ENCODE measurements around the gene PGS1.
"Not testable (repeated sequence)": the region's sequence is repeated elsewhere in the genome, so short reads cannot be mapped to it uniquely, and the experiment has no call there.

The PGS1 gene

DNA sequence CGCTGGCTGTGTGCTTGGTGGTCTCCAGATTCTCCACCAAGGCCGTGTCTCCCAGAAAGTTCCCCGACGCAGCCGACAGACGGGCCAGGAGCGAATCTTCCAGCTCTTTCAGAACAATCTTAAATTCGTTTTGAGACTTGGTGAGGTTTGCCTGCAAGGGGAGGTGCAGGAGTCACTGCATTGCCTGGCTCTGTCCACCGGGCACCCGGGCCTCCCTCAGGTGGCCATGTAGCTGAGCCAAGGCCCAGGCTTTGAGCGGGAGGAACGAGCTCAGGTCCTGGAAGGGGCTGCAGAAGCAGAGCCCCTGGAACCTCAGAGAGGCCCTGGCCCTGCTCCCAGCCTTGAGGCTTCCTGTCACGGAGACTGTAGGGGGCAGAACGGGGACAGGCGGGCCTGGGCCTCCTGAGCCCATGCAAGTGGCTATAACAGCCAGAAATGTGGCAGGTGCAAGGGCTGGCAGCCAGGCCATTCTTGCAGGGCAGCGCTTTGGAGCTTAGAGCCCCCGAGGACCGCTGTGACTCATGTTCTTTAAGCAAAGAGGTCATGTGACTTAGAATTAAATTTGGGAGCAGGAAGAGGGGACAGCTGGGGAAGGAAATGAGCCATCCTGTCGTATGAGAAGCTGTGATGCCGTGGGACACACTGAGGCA, 72.4 kb downstream of the PGS1 start:
- no peak for DNase-seq (ENCODE audit: low read depth)

DNA sequence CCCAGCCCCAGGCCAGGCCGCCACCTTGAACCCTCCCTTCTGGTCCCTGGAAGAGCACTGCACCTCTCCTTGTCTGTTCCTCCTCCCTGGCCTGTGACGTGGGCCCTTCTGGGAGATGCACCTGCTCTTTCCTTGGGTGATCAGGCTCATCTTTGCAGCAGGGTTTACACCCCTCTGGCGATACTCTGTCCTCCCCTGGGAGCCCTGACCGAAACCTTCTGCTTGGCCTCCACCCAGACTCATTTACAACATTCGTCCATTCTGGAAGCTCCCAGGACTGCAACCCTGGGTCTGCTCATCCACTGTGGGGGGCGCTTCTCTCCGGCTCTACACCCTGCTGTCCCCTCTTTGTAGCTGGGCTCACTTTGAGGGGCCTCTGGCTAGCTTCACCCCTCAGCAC, 73.3 kb downstream of the PGS1 start:
- no peak for DNase-seq (ENCODE audit: low read depth)

DNA sequence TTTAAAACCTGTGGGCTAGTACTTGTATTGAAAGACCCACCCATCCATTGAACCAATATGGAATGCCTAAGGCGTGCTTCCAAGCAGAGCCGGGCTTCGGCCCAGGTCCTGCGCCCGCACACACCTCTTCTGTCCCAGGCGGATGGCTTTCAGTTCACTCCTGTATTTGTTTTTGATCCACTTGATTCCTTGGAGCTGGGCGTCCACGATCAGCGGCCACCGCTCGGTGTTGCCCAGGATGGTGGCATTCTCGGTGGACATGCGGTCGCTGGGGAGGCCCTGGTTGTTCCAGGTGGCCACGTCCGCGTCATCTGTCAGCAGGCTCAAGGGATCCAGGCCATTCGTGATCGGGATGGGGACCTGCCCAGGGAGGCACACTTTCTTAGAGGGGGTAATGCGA, 75.9 kb downstream of the PGS1 start:
- no peak for DNase-seq (ENCODE audit: low read depth)

DNA sequence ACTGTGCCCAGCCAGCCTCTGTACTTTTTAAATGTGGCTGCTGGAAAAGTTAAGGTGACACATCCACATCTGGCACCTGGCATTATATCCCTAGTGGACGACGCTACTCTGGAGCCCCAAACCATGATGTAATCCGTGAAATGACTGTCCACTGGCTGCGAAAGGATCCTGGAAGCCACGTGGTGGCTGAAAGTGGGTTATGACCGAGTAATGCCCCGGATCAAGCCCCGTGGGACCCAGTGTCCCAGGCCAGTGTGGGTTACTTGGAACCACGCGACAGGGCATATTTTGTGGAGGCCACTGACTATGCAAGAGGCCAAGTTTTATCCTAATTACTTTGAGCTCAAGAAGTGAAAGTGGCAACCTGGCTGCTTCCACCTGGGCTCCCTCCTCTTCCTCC, 79.6 kb downstream of the PGS1 start:
- no peak for DNase-seq (ENCODE audit: low read depth)

DNA sequence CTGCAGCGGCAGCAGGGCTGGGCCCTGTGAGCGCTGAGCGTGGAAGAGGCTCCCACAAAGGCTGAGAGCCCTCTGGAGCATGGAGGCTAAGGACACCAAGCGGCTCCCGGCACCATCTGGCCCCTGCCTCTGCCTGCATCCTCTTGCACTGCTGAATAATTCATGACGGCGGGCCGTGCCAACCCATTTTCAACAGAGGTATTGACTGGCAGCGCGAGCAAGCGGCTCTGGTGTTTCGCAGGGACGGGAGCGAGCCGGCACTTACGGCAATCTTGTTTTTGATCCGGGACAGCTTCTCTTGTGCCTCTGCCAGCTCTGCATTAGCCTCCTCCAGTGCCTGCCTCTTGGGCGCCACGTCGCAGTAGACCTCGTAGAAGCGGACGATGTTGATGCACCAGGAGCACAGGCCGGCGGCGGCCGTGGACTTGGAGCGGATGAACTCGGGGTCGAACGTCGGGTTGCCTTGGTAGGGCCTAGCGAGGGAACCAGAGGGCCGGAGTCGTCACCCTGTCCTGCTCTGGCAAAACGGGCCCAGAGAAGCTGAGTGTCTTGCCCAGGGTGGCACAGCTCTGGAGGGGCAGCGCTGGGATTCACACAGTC, 80.4 kb downstream of the PGS1 start:
- no peak for DNase-seq (ENCODE audit: low read depth)

DNA sequence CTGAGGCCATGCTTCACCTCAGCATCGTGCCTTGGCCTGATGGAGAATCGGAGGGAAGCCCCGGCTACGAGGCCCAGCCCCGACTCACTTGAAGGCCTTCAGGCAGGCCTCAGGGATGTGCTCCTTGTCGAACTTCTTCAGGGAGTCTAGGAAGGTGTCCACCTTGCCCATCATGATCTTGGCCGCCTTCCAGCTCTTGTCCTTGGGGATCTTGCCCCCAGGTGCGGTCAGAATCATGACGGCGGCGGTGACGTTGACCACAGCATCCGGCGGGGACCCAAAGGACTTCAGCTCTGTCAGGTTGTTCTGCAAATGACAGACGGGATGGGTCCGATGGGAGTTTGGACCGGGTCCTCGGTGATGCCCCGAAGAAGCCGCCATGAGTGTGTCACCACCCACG, 81.2 kb downstream of the PGS1 start:
- no peak for DNase-seq (ENCODE audit: low read depth)

DNA sequence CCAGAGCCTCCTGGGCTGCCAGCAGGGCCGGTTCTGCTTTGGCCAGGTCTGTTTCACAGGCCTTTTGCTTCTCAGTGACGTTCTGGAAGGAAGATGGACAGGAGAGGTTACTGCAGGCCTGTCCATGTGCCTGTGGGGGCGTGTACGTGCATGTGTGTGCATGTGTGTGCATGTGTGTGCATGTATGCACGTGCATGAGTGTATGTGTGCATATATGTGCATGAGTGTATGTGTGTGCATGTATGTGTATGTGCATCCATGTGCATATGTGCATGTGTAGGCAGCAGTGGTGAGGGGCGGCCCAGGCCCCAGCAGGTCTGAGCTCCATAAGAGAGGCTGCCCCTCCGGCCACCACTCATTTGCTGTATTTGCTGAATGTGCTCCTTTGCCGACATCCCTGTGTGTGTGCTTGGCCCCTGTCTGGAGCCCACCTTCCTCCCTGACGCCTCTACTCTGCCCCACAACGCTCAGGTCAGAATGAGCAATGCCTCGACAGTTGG, 81.8 kb downstream of the PGS1 start:
- no peak for DNase-seq (ENCODE audit: low read depth)

DNA sequence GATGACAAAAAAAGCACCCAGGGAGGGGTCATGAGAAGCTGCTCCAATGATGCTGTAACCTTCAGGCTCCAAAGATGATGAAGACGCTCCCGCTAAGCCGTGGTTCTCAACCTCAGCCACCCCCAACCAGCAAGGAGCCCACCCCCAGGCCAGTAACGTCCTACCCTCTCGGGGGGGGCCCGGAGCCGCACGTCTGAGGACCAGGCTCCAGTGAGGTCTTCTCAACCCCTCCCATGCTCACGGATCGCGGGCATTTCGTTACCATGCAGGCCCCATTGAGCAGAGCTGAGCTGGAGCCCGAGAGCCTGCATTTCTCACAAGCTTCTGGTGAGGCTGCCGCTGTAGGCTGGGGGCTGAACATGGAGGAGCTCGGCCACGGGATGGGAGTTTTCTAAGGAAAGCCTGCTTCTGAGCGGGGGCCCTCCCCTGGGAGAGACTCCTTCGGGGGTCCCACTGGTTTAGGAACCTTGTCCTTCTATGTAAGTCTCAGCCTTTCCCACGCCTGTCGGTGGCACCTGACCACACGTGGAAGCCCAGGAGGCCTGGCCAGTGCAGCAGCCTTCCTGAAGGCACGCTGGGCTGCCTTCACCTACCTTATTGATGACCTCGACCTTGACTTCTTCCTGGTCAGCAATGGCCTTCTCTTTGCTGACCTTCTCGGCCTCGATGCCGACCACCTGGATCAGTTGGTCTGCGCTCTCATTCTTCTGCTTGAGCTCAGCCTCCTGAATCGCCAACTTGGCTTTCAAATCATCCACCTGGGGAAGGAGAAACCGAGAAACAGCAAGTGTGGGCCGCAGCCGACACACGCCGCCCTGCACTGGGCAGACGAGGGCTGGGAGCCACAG, 82.7 kb downstream of the PGS1 start:
- DNase-seq (ENCODE audit: low read depth): no peak

DNA sequence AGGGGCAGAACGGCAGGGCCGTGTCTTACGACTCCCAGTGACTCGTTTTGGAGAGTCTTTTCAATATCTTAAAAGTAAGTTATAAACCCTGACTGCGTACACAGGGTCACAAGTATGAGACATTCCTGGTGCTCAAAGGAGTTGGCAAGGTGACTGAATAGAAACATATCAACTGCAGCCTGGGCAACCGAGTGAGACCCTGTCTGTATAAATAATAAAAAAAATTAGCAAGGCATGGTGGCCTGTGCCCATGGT, 83.3 kb downstream of the PGS1 start:
- no peak for DNase-seq (ENCODE audit: low read depth)

DNA sequence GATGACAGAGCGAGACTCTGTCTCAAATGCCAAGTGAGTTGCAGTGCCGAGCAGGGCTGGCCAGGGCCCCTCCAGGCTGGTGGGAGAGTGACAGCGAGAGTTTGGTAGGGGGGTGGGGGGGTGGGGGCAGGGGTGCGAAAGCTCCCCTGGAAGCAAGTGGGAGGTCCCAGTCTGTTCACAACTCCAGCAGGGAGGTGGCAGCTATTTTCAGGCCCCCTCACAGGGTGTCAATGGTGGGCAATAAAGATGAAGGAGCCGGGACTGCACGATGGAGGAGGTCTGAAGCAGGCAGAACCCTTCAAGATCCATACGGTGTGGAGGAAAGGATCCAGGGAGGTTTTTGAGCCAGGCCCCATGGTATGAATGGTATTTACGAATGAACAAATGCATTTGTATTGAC, 83.7 kb downstream of the PGS1 start:
- DNase-seq (ENCODE audit: low read depth): no peak

DNA sequence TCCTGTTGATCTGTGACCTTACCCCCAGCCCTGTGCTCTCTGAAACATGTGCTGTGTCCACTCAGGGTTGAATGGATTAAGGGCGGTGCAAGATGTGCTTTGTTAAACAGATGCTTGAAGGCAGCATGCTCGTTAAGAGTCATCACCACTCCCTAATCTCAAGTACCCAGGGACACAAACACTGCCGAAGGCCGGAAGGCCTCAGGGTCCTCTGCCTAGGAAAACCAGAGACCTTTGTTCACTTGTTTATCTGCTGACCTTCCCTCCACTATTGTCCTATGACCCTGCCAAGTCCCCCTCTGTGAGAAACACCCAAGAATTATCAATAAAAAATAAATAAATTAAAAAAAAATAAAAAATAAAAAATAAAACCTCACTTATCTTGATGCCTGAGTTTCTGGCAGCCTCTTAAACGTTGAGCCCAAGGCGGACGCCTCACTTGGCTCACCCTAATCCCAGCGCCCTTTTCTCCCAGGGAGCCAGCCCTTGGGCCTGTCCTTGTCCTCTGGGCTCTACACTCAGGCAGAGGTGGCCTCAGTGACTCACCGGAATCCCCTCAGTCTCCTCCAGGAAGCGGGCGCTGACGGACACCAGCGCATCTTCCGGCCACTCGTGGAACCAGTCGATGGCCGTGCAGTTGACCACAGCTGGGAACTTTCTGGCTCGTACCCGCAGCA, 87.8 kb downstream of the PGS1 start:
- not testable (repeated sequence) for DNase-seq (ENCODE audit: low read depth)

DNA sequence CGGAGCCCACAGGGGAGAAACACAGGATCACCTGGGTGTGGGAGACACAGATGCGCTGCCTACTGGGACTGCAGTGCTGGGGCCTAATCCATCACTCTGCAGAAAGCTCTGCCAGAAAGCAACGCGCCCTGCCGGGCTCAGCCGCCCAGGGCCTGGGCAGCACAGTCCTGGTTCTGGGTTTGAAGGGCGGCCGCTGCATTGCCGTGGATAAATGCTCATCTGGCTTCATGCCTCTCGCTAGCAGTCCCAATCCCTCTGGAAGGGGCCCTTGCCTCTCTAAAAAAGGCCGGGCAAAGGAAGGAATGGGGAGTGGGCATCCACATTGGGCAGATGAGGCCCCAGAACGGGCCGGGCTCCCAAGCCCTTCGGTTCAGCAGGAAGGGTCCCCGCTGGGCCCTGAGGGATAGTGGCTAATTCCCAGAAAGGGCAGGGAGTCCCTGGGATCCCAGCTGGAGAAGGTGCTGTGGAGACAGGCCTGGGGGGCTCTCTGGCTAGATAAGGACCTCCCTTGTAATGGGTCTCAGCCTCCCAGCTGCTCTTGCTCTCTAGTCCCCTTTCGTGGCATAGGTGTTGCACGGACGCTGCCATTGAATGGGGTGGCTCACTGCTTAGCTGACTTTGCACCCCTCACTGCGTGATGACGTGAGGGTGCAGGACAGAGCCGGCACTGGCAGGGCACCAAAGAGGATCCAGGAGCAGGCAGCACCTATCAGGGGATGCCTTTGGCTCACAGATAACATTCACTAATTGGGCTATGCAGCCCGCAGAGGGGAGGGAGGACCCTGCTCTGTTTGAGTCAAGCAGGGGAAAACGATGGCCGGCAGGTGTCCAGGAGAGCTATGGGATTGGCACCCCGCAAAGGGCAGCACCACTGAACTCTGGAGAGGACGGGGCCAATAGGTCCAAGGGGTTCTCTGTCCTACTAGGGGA, 88.6 kb downstream of the PGS1 start:
- no peak for DNase-seq (ENCODE audit: low read depth)

DNA sequence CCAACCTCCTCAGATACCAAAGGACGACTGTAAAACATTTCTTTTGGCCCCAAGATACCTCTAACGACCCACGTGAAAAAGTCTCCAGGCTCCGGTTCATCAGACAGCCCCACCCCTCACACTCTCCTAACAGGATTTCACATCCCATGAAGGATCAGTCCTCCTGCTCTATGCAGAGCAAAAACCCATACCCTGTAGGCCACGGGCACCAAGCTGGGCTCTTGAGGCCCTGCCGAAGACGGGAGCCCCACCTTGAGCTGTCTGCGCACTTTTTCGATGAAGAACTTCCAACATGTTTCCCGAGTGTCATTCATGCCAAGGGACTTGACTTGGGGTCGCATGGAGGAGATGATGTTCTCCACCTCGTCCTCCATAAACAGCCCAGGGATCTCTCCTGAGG, 89.9 kb downstream of the PGS1 start:
- DNase-seq (ENCODE audit: low read depth): no peak

DNA sequence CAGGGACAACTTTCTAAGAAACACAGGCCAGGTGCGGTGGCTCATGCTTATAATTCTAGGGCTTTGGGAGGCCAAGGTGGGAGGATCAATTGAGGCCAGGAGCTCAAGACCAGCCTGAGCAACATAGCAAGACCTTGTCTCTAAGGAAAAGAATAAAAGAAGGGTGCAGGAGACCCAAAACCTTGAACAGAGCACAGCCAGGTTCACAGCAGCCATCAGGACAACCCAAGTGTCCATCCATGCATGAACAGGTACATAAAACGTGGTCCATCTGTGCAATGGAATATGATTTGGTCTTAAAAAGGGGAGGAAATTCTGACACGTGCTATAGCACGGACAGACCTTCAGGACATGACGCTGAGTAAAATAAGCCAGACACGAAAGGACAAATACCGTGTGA, 91.0 kb downstream of the PGS1 start:
- DNase-seq (ENCODE audit: low read depth): no peak

DNA sequence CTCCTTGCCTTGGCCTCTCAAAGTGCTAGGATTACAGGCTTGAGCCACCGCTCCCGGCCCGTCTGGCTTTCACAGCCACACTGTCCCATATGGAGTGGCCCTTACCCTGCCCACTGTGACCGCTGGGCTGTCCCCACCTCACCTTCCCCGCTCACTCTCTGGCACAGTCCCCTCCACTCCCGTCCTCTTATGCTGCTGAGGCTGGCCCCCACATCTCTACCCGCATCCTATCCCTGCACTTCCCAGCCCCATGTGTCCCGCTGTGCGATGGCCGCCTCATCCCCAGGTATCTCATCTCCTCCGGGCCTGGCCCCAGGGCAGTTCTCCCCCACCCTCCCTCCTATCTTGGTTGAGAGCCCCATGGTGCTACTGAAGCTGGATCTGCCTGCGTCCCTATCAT, 93.2 kb downstream of the PGS1 start:
- no peak for DNase-seq (ENCODE audit: low read depth)

DNA sequence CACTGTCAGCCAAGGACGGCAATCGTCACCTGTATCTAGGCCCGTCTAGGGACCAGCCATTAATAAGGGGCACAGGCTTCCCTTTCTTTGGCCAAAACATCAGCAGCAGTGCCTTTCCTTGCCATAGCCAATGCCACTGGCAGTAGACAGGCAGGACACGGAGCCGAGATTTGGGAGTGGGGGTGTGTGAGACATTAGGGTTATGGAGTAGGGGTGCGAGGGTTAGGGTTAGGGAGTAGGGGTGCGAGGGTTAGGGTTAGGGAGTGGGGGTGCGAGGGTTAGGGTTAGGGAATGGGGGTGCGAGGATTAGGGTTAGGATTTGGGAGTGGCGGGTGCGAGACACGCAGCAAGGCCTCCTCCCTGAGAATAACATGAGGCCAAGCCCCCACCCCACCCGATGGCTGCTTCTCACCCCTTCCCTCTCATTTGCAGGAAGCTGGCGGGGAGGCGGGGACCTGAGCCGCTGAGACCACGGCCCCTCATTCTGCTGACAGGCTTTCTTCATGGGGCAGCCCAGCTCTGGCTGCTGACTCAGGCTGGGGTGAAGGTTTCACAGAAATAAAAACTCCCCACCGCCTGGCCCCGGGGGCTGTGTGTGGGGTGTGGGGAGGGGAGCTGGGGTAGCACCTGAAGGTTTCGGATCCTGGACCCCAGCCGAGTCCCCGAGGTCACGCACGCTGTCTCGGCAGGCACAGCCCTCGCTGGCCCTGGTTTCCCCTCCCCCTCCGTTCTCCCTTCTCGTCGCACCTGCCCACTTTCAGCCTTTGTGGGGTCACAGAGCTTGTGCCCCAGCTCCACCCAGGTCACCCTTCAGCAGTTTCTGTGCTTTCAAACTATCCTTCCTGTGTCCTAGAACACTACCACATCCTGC, 93.8 kb downstream of the PGS1 start:
- no peak for DNase-seq (ENCODE audit: low read depth)

DNA sequence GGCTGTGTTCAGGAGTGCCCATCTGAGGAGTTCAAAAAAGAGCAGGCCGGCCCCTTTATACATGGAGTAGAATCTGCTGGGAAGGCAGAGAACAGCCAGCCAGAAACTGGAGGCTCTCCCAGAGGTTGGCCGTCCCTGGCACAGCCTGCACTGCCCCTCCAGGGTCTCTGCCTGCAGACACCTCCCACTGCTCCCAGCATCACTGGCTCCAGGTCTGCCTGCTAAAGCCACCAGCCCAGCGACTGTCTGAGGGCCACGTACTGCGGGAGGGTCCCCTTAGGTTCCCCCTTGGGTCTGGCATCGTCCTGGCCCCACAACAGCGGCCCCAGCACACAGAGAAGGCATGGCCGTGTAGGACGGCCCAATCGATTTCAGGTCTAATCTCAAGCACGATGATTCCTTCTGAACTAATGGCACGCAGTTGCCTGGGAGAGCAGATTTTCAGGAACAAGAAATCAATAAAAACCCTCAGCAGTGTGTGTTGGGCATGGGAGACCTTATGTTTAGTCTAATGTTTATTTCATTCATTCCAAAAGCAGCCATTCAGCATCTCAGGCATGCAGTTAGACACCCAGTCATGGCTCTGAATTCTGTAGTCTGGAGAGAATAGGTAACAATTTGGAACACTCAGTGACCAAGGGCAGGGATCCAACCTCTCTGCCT, 95.6 kb downstream of the PGS1 start:
- DNase-seq (ENCODE audit: low read depth): no peak

All from stimulated activated CD8-positive, alpha-beta memory T cell treated with anti-CD3 and anti-CD28 coated beads, Interleukin-7, amount 100 ng/mL, for 24 hours (primary cell).